Measurements from ENCODE around the gene CEP19.
"Not testable (repeated sequence)": the region's sequence is repeated elsewhere in the genome, so short reads cannot be mapped to it uniquely, and the experiment has no call there.

CEP19 gene, protein sequence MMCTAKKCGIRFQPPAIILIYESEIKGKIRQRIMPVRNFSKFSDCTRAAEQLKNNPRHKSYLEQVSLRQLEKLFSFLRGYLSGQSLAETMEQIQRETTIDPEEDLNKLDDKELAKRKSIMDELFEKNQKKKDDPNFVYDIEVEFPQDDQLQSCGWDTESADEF

GRCh38 chr3:196711838-196712513, at the start of gene CEP19, which contains the start of gene PIGX:
CEP19 (minus strand) TSS chr3:196712250; CDS start chr3:196708657, 3,593 bp downstream.
PIGX (plus strand) TSS chr3:196712377.
- DNase-seq = peak; percentile 90

GRCh38 chr3:196757876-196758739, 46.1 kb upstream of the CEP19 start:
- no peak for DNase-seq

- DNase-seq = no peak
Measured at GRCh38 chr3:196756732-196757131, 44.7 kb upstream of the CEP19 start.

DNA sequence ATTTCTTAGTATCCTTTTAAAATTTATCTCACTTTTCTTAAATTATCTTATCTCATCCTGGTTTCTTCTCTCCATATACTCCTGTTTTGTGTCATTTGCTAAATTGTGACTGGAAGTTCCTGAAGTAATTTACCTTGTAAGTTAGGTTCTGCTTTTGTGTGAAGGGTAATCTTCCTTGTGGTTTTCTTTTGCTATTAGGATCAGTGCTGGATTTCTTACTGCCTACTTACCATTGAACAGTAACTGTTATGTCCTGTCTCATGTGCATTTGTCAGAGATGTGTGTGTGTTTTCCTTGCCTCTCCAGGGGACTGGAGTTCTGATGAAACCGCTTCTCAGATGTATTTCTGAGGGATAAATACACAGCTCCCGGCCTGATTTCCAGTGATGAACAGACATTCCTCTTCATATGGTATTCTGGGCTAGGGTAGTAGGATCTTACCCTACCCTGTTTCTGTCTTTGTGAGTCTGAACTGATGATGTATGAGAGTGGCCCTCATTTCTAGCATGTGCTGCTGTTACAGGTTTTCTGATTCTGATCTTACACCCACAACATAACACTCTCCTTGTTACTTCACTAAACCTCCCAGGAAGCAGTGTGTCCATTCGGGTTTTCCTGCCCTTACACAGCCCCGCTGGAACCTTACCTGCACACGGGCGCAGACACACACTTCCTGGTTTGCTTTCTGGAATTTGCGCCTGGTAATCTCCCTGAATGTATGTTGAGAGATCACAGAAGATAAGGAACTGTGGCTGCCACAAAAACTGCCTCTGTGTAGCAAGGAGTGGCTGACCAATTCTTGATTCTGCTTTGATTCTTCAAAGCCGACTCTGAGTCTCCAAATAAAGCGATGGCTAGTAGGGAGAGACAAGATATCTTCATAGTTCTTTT, 42.3 kb upstream of the CEP19 start:
- DNase-seq = no peak

DNA sequence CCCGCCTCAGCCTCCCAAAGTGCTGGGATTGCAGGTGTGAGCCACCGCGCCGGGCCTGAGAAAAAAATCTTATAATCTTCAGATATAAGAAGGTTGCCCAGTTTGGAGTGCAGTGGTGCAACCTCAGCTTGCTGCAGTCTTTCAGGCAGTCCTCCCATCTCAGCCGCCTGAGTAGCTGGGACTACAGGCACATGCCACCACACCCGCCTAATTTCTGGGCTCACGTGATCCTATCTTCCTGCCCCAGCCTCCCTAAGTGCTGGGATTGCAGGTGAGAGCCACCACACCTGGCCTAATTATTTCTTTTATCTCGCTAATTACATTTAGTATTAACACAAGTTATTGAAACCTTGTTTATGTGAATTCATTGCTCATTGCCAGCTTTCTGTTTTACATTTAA, 41.2 kb upstream of the CEP19 start:
- no peak for DNase-seq

DNA sequence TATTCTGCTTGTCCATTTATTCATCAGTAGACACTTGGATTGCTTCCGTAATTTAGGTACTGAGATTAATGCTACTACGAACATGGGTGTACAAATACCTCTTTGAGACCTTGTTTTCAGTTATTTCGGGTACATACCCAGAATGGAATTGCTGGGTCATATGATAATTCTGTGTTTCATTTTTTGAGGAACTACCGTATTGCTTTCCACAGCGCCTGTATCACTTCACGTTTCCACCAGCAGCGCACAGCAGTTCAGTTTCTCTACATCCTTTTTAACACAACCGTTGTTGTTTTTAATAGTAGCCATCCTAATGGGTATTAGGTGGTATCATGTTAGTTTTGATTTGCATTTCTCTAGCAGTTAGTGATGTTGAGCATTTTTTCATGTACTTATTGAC, 37.1 kb upstream of the CEP19 start:
- DNase-seq = no peak

DNA sequence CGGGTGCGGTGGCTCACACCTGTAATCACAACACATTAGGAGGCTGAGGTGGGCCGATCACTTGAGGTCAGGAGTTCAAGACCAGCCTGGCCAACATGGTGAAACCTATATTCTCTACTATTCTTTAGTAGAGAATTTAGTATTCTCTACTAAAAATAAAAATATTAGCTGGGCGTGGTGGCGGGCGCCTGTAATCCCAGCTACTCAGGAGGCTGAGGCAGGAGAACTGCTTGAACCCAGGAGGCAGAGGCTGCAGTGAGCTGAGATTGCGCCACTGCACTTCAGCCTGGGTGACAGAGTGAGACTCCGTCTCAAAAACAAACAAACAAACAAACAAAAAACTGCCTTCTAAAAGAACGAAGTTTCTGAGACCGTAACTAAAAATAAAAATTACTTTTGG, 31.5 kb upstream of the CEP19 start:
- DNase-seq = not testable (repeated sequence)

DNA sequence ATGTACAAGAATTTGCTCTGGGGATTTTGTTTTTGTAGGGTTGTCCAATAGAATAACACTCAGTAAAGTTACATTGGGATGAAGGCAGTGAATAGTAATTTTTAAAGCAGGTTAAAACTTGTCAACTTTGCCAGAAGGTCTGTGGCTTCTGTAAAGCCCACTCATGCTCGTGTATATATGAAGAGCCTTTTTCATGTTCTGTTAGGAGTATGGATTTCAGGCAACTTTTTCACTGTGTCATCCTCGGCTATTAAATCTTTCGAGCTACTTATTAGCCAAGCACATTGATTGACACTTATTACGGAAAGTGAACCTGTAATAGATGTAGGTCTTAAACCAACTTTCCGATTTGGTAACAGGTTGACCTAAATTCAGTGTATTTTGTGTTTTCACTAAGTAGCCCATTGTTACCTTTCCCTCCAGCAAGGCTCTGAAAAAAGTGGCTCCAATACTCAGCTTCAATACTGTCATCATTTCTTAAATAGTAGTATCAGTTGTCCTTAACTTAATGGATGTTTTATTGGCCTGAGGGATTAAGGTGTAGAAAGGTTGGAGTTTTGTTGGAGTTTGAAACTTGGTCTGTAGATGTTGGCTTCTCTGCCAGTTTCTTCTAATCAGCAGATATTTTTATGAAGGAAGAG, 29.3 kb upstream of the CEP19 start:
- no peak for DNase-seq

DNA sequence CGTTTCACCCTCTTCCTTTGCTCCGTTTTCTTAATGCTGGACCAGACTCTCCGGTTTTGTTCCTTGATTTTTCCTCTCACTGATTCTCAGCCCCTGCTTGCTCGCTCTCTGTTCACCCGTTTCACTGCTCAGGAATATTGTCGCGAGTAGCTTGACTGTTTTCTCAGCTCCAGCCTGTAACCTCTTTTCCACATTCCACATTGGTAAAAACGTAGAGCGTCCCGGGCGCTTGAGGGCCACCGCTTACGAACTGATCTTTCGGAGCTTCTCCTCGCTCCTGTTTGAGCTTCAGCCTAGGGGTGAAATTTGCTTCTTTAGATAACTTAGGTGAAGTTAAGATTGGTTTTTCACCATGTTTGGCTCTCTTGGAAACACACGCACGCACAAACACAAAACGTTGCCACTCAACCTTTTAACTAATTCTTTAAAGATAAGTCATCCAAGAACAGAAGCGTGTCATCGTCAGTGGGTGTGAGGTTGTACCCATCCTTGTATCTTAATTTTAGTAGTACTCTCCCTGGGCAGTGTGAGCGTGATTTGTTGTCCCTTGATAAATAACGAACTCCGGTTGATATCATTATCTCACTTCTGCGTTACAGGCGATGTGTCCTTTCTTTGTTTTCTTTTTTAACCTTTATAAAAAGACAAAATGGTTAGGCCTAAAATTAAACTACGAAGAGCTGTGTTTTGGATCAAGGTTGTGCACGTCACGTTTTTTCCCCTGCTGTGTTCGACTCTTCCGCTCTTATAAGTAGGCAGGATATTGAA, 28.6 kb upstream of the CEP19 start:
- DNase-seq = peak; percentile 56

GRCh38 chr3:196739671-196740480, 27.8 kb upstream of the CEP19 start, which contains the start of gene PAK2:
PAK2 (plus strand) TSS chr3:196739857; CDS start chr3:196782647, 42,790 bp downstream.
- DNase-seq = peak; percentile 92

- DNase-seq = no peak
Measured at GRCh38 chr3:196737655-196738054, 25.6 kb upstream of the CEP19 start.

GRCh38 chr3:196736670-196737374, 24.8 kb upstream of the CEP19 start:
- no peak for DNase-seq

- DNase-seq = no peak
Measured at GRCh38 chr3:196735751-196736150, 23.7 kb upstream of the CEP19 start.

GRCh38 chr3:196726788-196727675, 15.0 kb upstream of the CEP19 start:
- DNase-seq = no peak

DNA sequence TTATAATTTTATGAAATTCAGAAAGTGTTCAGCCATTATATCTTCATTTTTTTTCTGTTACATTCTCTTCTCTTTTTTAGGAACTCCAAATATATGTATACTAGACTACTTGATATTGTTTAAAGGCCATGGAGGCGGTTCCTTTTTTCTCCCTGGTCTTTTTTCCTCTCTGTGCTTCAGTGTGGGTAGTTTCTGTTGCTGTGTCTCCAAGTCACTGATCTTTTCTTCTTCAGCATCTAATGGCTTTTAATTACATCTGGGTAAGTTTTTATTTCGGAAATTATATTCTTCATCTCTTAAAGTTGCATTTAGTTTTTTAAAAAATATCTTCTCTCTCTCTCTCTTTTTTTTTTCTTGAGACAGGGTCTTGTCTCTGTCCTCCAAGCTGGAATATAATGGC, 9.0 kb upstream of the CEP19 start:
- DNase-seq = no peak

DNA sequence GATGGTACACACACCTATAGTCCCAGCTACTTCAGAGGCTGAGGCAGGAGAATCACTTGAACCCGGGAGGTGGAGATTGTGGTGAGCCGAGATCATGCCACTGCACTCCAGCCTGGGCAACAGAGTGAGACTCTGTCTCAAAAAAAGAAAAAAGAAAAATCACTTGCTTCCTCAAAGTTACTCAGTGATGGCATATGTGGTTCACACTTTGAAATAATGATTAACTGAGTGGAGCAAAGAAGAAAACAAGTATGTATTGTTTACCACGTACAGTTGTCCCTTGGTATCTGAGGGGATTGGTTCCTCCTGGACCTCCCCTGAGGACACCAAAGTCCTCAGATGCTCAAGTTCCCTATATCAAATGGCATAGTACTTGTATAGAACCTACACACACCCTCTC, 5.1 kb upstream of the CEP19 start:
- not testable (repeated sequence) for DNase-seq

GRCh38 chr3:196712514-196713413, 714 bp upstream of the CEP19 start:
- peak; percentile 78 for DNase-seq

DNA sequence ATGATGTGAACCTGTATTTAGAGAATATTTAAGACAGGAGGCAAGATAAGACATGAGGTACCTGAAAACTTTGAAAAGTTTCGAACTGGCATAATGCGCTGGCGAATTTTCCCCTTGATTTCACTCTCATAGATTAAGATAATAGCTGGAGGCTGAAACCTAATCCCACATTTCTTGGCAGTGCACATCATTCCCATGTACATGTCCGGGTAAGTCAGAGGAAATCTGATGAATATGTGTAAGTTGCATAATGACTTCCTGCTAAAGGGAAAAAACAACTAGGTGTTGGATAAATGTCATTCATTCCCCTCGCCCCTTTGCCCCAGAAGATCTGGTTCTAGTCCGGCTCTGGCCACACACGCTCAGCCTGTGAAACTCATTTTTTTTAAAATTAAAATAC, 3.6 kb downstream of the CEP19 start:
- no peak for DNase-seq

Measured in NCI-H1105 (cell line).